IPS DF 6.9 (cell line): ENCODE data around the gene IGSF9B.

ENCODE experiments used
- DNase-seq: peaks from one replicate; pipeline ENCODE4 v3.0.0-alpha.2; 2013; ENCODE audit warnings: low read depth, low spot score
- H3K27ac ChIP-seq: one replicate; pipeline ENCODE4 v1.5.1; 2013; ENCODE audit warnings: low read length, control low read depth
- H3K27me3 ChIP-seq: 2 replicates; pipeline ENCODE4 v1.6.1; 2013; ENCODE audit warnings: mild to moderate bottlenecking, low read length; ENCODE audit not compliant: control insufficient read depth, insufficient read depth
- H3K36me3 ChIP-seq: 2 replicates; pipeline ENCODE4 v1.6.1; 2013; ENCODE audit warnings: low read length; ENCODE audit not compliant: control insufficient read depth, insufficient read depth
- H3K4me1 ChIP-seq: 2 replicates; pipeline ENCODE4 v1.6.1; 2013; ENCODE audit warnings: low read length; ENCODE audit not compliant: control insufficient read depth, insufficient read depth
- H3K4me3 ChIP-seq: 2 replicates; pipeline ENCODE4 v1.5.1; 2013; ENCODE audit warnings: mild to moderate bottlenecking, low read length
- H3K9me3 ChIP-seq: 2 replicates; pipeline ENCODE4 v1.6.1; 2013; ENCODE audit warnings: low read length, inconsistent platforms; ENCODE audit not compliant: control insufficient read depth, insufficient read depth
- WGBS: extraction: QIAGEN DNeasy Blood & Tissue Kit; methylation state at CpG from one replicate; pipeline ENCODE4 v1.1.7; 2013; ENCODE audit warnings: mixed read lengths, missing lambda C conversion rate; ENCODE audit not compliant: insufficient read length, insufficient coverage; 5-methylcytosine and 5-hydroxymethylcytosine counted together

The IGSF9B gene

DNA sequence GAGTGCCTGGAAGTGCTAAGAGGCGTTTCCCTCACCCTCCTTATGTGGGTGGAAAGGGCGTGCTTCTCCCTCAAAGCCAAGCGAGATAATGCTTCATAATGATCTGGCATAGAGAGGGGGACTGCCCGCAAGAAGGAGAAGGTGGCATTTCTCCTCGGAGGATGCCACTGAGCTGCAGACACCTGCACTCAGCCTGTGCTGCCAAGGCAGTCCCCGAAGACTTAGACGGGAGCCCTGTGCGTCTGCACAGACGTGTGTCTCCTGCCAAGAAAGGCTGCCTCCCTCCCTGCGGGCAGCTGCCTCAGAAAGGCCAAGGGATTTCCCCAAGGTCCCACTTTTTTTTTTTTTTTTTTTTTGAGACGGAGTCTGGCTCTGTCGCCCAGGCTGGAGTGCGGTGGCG is 63.4 kb downstream of the IGSF9B start:
- no peaks in the 10 kb centered on the region for H3K9me3 ChIP-seq
- no peak overlapping the region for H3K27ac ChIP-seq
- no peaks in the 10 kb centered on the region for H3K4me1 ChIP-seq
- no peak for DNase-seq
- WGBS: no CpG with 5 or more reads among the region's 14 CpGs
- H3K4me3 ChIP-seq: no peak overlapping the region
- H3K27me3 ChIP-seq: no peaks in the 10 kb centered on the region
- H3K36me3 ChIP-seq: peaks cover 2% of the 10 kb centered on the region; the same call in 1 of the 2 replicates

DNA sequence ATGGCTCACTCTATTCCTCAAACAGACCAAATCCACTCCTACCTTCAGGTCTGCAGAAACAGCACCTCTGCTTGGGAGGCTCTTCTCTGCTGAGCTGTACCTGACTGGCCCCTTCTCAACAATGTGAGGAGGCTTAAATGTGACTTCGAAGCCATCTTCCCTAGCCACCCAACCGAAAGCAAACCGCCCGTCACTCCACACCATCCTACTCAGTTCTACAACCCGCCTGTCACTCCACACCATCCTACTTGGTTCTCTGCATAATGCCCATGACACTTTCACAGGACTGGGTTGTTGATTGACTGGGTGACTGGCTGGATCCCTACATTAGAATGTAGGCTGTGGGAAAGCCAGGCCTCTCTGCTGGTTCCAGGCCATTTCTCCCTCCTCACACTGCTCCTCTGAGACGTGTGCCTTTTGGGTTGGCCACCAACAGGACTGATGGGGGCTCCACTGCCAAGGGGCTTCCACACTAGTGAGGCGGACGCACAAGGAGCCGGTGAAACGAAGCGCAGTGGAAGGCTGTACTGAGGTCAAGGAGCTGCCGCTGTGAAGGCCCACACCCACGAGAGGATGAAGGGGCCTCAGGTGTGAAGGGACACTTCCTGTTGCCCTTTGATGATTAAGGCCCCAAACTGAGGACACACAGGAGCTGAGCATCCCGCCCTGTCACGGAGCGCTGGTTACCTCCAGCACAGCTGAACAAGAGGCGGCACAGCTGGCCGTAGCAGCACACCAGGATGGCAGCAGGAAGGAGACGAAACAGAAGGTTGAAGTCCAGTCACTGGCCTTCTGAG is 64.0 kb downstream of the IGSF9B start:
- H3K9me3 ChIP-seq: no peaks in the 10 kb centered on the region
- H3K27ac ChIP-seq: no peak overlapping the region
- no peak for DNase-seq
- H3K36me3 ChIP-seq: peaks cover 2% of the 10 kb centered on the region; the same call in 1 of the 2 replicates
- no CpG with 5 or more reads among the region's 19 CpGs for WGBS
- H3K4me1 ChIP-seq: no peaks in the 10 kb centered on the region
- H3K4me3 ChIP-seq: no peak overlapping the region
- H3K27me3 ChIP-seq: no peaks in the 10 kb centered on the region

- Histone ChIP-seq H3K36me3 (no peaks in the 10 kb centered on the region), H3K27ac (no peak overlapping the region), H3K9me3 (no peaks in the 10 kb centered on the region), H3K4me3 (no peak overlapping the region), H3K4me1 (no peaks in the 10 kb centered on the region), H3K27me3 (no peaks in the 10 kb centered on the region)
- no peak for DNase-seq
- WGBS: no CpG with 5 or more reads among the region's 8 CpGs
Measured at GRCh38 chr11:133892126-133892525, 64.6 kb downstream of the IGSF9B start.

- H3K27ac ChIP-seq: no peak overlapping the region
- no peaks in the 10 kb centered on the region for H3K4me1 ChIP-seq
- H3K27me3 ChIP-seq: no peaks in the 10 kb centered on the region
- no CpG with 5 or more reads among the region's 3 CpGs for WGBS
- no peak overlapping the region for H3K4me3 ChIP-seq
- H3K9me3 ChIP-seq: no peaks in the 10 kb centered on the region
- no peak for DNase-seq
- no peaks in the 10 kb centered on the region for H3K36me3 ChIP-seq
Measured at GRCh38 chr11:133889893-133890292, 66.9 kb downstream of the IGSF9B start.

GRCh38 chr11:133889188-133889587 is 67.6 kb downstream of the IGSF9B start:
- Histone ChIP-seq H3K27me3 (no peaks in the 10 kb centered on the region), H3K4me3 (no peak overlapping the region), H3K9me3 (no peaks in the 10 kb centered on the region), H3K36me3 (no peaks in the 10 kb centered on the region), H3K27ac (no peak overlapping the region), H3K4me1 (no peaks in the 10 kb centered on the region)
- no peak for DNase-seq
- WGBS: no CpG with 5 or more reads among the region's 5 CpGs

- no peaks in the 10 kb centered on the region for H3K9me3 ChIP-seq
- no CpG with 5 or more reads among the region's 5 CpGs for WGBS
- DNase-seq: no peak
Measured at GRCh38 chr11:133887692-133888332, 69.0 kb downstream of the IGSF9B start.

GRCh38 chr11:133886029-133886428 is 70.7 kb downstream of the IGSF9B start:
- no peaks in the 10 kb centered on the region for H3K9me3 ChIP-seq
- no peak for DNase-seq
- no peaks in the 10 kb centered on the region for H3K36me3 ChIP-seq
- H3K27ac ChIP-seq: no peak overlapping the region
- no peak overlapping the region for H3K4me3 ChIP-seq
- WGBS: no CpG with 5 or more reads among the region's 3 CpGs
- no peaks in the 10 kb centered on the region for H3K4me1 ChIP-seq
- no peaks in the 10 kb centered on the region for H3K27me3 ChIP-seq

More at GRCh38 chr11:133887692-133888332, 69.0 kb downstream of the IGSF9B start:
- Histone ChIP-seq H3K36me3 (no peaks in the 10 kb centered on the region), H3K4me3 (no peak overlapping the region), H3K27ac (no peak overlapping the region), H3K27me3 (no peaks in the 10 kb centered on the region), H3K4me1 (no peaks in the 10 kb centered on the region)

- Histone ChIP-seq H3K4me3 (no peak overlapping the region), H3K4me1 (no peaks in the 10 kb centered on the region), H3K9me3 (no peaks in the 10 kb centered on the region), H3K36me3 (no peaks in the 10 kb centered on the region), H3K27ac (no peak overlapping the region), H3K27me3 (no peaks in the 10 kb centered on the region)
- no CpG with 5 or more reads among the region's 1 CpG for WGBS
- DNase-seq: no peak
Measured at GRCh38 chr11:133872160-133872559, 84.6 kb downstream of the IGSF9B start.

DNA sequence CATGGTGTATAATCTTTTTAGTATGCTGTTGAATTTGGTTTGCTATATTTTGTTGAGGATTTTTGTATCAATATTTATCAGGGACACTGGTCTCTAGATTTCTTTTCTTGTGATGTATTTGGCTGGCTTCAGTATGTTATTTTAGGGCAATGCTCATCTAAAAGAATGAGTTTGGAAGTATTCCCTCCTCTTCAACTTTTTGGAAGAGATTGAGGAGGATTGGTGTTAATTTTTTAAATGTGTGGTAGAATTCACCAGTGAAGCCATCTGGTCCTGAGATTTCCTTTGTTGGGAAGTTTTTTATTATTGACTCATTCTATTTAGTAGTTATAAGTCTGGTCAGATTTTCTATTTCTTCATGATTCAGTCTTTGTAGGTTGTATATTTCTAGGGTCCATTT is 89.3 kb downstream of the IGSF9B start:
- no peak for DNase-seq
- Histone ChIP-seq H3K4me1 (no peaks in the 10 kb centered on the region), H3K36me3 (no peaks in the 10 kb centered on the region)

GRCh38 chr11:133865466-133865865 is 91.3 kb downstream of the IGSF9B start:
- no peak overlapping the region for H3K27ac ChIP-seq
- DNase-seq: no peak
- no CpG with 5 or more reads among the region's 11 CpGs for WGBS
- no peak overlapping the region for H3K4me3 ChIP-seq
- H3K36me3 ChIP-seq: no peaks in the 10 kb centered on the region
- no peaks in the 10 kb centered on the region for H3K9me3 ChIP-seq
- no peaks in the 10 kb centered on the region for H3K27me3 ChIP-seq
- H3K4me1 ChIP-seq: no peaks in the 10 kb centered on the region

More for the DNA sequence above, 89.3 kb downstream of the IGSF9B start:
- Histone ChIP-seq H3K9me3 (no peaks in the 10 kb centered on the region), H3K4me3 (no peak overlapping the region), H3K27ac (no peak overlapping the region), H3K27me3 (no peaks in the 10 kb centered on the region)

GRCh38 chr11:133864756-133865155 is 92.0 kb downstream of the IGSF9B start:
- no peak for DNase-seq
- Histone ChIP-seq H3K27ac (no peak overlapping the region), H3K27me3 (no peaks in the 10 kb centered on the region), H3K4me3 (no peak overlapping the region), H3K9me3 (no peaks in the 10 kb centered on the region), H3K36me3 (no peaks in the 10 kb centered on the region), H3K4me1 (no peaks in the 10 kb centered on the region)
- WGBS: no CpG with 5 or more reads among the region's 26 CpGs
